HG03565 (cell line): ENCODE measurements around the gene NTRK1.

Experiments used
- ATAC-seq: cut with Tn5 transposase; IDR thresholded peaks from one replicate; pipeline ENCODE4 v1.9.1; 2021; ENCODE audit warnings: mild to moderate bottlenecking, moderate library complexity; ENCODE audit not compliant: unreplicated experiment

NTRK1 gene

GRCh38 chr1:156854634-156855033, 6.0 kb upstream of the NTRK1 start:
- no peak for ATAC-seq

- ATAC-seq = no peak
These were observed 4.3 kb upstream of the NTRK1 start for GRCh38 chr1:156856282-156856785.

DNA sequence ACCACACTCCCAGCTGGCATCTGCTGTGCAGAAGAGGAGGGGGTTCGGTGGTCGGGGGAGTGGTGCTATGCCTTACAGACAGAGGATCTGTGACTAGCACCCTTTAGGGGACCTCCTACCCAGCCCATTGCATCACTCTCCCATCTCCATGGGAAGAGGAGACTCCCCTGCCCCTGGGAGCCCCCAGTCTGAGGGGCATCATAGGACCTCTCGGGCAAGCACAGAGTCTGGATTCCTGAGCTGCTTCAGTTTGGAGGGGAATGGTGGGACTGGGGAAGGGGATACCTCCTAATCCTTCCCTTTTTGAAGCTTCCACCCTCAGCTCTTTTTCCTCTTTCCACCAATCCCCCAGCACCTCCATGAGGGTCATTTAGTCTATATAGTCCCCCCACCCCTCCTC, 3.1 kb upstream of the NTRK1 start:
- no peak for ATAC-seq

- ATAC-seq = no peak
These were observed 2.1 kb upstream of the NTRK1 start for GRCh38 chr1:156858555-156858956.

GRCh38 chr1:156858959-156859522, 1.6 kb upstream of the NTRK1 start, which contains the start of gene INSRR:
TSS of gene INSRR (minus strand) at chr1:156859117. CDS start at chr1:156858621, 496 bp downstream.
- ATAC-seq = no peak

- no peak for ATAC-seq
These were observed 1.0 kb upstream of the NTRK1 start for GRCh38 chr1:156859523-156860112.

GRCh38 chr1:156860113-156860627, 495 bp upstream of the NTRK1 start:
- no peak for ATAC-seq

DNA sequence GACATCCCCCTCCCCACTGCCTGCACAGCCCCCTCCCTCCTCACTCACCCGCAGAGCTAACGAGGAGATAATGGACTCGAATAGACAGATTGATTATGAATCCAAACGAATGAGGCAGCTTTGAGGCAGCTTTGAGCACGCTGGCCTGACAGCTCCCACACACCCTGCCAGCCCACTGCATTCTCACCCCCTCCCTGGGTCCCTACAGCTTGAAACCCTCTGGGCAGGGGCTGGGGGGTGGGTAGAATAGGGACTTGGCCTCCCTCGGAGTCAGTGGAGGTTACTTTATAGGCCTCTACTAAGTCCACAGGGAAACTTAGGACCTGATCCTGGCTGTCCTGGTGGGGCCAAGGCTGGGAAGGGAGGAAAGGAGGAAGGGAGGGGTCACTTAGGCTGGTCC, 1.9 kb downstream of the NTRK1 start:
- no peak for ATAC-seq

DNA sequence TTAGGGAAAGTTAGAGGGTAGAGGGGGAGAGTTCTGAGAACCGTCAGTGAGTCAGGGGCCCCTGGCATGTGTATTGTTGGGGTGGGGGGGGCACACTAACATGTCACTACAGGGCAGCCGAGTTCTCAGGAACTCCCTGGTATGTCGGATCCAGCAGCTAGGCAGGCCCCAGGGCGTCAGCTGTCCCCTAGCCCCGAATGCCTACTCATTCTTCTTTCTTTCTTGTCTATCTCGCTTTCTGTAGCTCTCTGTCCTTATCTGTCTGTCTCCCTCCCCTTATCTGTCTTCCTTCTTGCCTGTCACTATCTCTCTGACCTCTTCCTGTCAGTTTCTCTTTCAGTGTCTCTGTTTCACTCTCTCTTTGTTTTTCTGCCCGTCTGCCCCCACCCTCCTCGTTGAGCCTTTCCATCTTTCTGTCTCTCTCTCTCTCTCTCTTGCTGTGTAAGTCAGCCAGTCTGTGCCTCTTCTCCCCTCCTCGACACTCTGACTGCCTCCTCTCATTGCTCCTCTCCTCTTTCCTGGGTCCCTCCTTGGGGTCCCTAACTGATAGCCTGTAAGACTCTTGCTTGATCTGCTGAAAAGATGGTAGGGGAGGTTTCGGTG, 2.4 kb downstream of the NTRK1 start:
- no peak for ATAC-seq

DNA sequence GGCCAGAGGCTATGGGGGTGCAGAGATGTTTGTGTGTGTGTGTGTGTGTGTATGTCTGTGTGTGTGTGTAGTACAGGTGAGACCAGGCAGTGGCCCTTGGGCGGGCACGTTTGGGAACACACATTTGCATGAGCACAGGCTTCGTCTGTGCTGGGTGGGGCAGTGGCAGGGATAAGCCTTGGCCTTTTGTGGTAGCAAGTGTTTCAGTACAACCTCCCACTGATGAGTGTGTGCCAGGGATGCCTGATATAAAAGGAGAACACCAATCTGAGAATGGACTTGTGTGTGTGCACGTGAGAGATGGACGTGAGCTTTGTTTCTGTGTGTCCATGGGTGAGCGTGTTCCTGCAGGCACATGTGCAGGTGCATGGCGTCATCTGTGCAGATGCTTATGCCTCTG, 3.0 kb downstream of the NTRK1 start:
- no peak for ATAC-seq

- no peak for ATAC-seq
These were observed 4.1 kb downstream of the NTRK1 start for GRCh38 chr1:156864796-156865195.

DNA sequence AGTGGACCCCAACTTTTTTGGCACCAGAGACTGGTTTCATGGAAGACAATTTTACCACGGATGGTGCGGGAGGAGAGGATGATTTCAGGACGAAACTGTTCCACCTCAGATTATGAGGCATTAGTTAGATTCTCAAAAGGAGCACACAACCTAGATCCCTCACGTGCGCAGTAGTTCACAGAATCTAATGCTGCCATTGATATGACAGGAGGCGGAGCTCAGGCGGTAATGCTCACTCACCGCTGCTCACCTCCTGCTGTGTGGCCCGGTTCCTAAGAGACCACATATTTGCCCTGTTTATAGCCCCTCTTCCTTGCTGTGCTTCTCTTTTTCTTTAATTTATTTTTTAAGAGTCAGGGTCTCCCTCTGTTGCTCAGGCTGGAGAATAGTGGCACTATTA, 4.6 kb downstream of the NTRK1 start:
- no peak for ATAC-seq

DNA sequence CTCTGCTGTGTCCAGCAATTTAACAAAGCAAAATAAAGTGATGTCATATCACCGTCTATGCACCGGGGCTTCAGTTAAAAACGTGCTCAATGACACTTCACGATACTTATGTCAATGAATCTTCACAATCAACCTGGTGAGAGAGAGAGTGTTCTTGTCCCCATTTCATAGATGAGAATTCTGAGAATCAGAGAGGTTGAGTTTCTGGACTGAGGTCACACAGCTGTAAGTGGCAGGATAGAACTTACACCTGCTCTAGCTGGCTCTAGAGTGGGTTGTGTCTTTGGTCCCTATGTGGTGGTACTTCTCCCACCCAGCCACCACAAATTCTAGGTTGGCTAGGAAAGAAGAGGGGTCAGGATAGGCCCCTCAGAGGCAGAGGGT, 5.2 kb downstream of the NTRK1 start:
- no peak for ATAC-seq

DNA sequence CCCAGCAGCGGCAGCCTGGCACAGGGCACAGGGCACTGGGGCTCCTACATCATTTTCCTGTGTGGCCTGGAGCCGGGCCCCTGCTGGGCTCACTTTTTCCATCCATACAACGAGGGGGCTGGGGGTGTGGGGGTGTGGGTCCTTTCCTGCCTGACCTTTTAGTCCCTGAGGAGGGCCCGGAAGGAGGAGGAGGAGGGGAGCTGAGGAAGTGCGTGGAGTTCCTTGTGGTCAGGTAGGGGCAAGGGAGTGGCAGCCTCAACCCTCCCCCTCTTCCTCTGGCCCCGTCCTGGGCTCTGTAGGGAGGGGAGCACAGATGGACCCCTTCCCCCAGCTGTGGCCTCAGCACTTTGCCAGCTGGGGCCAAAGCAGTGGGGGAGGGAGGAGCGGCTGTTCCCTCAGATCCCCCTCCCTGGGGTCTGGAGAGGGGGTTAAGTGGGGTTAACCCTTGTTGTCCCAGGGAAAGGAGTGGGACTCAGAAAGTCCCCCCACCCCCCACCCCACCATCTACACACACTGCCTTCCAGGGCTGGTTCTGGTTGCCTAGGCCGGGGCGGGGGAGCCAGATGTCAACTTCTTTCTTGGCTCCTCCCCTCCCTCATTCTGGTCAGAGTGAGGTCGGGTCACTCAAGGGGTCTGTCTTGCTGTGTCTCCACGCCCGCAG, 5.7 kb downstream of the NTRK1 start:
- no peak for ATAC-seq

- no peak for ATAC-seq
These were observed 7.7 kb downstream of the NTRK1 start for GRCh38 chr1:156868341-156868740.

GRCh38 chr1:156869455-156869854, 8.8 kb downstream of the NTRK1 start:
- no peak for ATAC-seq

DNA sequence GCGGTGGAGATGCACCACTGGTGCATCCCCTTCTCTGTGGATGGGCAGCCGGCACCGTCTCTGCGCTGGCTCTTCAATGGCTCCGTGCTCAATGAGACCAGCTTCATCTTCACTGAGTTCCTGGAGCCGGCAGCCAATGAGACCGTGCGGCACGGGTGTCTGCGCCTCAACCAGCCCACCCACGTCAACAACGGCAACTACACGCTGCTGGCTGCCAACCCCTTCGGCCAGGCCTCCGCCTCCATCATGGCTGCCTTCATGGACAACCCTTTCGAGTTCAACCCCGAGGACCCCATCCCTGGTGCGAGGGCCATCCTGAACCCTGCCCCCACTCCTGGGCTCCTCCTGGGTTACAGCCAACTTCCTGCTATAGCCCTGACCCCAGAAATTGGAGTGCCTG, 13.0 kb downstream of the NTRK1 start:
- ATAC-seq = no peak

- ATAC-seq = no peak
These were observed 13.5 kb downstream of the NTRK1 start for GRCh38 chr1:156874142-156874541.

DNA sequence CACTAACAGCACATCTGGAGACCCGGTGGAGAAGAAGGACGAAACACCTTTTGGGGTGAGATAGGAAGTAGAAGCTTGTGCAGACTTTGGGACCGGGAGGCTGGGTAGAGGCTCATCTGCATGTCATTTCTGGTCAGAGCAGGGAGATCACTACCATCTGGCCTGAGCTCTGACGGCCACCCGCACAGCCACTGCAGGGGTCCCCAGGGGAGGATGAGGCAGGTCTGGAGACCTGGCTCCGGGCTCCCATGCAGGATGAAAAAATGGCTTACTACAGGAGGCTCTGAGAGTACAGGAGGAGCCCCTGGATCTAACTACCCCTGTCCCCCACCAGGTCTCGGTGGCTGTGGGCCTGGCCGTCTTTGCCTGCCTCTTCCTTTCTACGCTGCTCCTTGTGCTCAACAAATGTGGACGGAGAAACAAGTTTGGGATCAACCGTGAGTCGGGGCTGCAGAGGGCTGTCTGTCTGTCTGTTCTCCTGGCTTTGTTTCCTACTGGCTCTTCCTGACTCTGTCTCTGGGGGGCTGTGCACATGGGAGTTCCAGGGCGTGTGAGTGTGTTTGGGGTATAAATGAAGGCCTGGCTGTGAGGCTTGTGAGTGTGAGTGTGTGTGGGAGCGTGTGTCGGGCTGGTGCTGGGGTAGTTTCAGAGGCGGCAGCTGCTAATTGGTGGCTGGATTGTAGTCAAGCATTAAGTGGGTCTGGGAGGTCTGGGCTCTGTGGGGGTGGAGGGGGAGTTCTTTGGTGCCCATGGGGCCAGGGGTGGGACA, 14.1 kb downstream of the NTRK1 start:
- ATAC-seq = no peak

GRCh38 chr1:156875341-156875615, 14.6 kb downstream of the NTRK1 start:
- ATAC-seq = no peak

DNA sequence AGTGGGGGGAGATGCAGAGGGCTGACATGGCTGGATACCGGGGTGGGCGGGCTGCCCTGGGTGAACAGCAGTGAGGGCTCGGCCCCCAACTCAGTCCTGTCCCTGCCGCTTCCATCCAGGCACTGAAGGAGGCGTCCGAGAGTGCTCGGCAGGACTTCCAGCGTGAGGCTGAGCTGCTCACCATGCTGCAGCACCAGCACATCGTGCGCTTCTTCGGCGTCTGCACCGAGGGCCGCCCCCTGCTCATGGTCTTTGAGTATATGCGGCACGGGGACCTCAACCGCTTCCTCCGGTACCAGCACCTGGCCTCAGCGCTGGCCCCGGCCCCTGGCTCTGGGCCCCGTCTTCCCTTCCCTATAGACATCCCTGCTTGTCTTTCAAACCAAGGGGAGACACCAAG, 15.6 kb downstream of the NTRK1 start:
- no peak for ATAC-seq
